AG09319 (cell line): ENCODE results near the gene CFAP53.
"Not testable (repeated sequence)": the region's sequence is repeated elsewhere in the genome, so short reads cannot be mapped to it uniquely, and the experiment has no call there.

Source experiments
- DNase-seq: peaks from one replicate; pipeline ENCODE4 v3.0.0-alpha.2; 2010; ENCODE audit warnings: low read depth; ENCODE audit errors: extremely low read depth
- TF ChIP-seq, protein P1 (sequence below): IDR thresholded peaks from 2 replicates; pipeline ENCODE4 v1.5.1; 2011; ENCODE audit warnings: low read depth, mild to moderate bottlenecking, inconsistent platforms, low read length, moderate library complexity

CFAP53 gene

DNA sequence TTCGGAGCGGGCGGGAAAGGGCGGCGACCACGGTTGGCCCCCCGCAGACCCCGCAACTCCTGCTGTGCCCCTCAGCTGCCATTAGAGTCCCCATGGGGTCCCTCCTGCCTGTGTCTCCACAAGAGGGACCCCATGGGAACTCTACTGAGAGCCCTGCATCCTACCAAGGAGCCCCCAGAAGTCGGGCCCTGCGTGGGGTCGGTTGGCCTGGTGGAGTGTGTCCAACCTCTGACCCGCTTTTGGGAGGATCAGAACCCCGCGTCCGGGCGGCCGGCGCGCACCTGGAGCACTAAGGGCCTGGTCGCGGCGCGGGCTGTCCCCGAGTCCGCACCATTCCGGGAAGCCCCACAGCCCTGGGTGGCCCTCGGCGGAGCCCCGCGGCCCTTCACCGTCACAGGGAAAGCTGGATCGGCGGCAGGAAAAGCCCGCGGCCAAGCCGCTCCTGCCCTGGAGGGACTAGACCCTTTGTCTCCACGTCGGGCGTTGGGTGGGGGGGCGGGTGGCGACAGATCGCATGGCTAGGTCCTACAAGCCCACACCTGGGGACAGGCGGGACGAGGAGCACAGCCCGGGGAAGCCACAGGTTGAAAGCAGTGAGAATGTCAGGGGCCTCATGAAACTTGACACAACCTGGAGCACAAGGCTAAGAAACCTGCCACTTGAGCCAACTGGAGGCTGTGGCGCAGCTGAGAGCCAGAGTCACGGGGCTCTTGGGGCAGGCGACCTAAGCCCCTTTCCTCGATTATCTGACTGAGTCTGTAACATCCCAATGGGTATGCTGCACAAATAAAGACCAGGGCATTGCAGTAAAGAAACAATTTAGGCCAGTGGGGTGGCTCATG is 32.4 kb upstream of the CFAP53 start:
- TF ChIP-seq, protein P1, sequence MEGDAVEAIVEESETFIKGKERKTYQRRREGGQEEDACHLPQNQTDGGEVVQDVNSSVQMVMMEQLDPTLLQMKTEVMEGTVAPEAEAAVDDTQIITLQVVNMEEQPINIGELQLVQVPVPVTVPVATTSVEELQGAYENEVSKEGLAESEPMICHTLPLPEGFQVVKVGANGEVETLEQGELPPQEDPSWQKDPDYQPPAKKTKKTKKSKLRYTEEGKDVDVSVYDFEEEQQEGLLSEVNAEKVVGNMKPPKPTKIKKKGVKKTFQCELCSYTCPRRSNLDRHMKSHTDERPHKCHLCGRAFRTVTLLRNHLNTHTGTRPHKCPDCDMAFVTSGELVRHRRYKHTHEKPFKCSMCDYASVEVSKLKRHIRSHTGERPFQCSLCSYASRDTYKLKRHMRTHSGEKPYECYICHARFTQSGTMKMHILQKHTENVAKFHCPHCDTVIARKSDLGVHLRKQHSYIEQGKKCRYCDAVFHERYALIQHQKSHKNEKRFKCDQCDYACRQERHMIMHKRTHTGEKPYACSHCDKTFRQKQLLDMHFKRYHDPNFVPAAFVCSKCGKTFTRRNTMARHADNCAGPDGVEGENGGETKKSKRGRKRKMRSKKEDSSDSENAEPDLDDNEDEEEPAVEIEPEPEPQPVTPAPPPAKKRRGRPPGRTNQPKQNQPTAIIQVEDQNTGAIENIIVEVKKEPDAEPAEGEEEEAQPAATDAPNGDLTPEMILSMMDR: no peak
- DNase-seq: no peak

DNA sequence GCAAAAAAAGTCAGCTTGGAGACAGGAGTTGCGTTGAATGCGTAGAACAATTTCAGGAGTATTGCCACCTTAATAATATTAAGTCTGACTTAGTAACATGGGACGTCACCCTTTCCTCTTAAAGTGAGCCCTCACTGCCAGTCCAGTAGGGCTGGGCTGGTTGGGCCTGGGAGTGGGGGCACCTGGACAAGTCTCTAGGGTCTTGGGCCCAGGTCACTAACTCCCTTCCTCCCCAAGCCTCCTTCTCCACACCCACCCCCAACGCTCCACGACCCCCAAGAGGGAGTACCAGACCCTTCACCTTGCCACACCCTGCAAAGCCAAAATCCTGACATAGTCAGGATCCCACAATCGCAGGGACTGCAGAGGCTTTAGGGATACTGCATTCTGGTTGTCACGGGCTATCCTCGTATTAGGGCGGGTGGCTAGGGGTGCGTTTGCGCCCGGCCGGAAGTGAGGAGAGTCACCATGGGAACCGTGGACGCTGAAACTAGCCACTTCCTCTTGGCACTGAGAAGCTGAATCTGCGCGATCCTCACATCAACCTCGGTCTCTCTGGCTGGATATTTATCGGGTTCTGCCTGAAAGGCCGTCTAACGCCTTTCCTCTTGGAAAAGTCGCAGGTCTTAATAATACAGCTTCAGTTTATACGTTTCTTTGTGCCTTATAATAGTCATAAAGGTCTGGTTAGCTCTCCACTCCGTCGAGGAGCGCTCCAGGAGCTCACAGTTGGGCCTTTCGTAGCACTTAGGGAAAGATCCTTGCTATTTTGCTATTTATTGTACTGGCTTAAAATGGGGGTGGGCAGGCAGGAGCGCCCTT is 31.5 kb upstream of the CFAP53 start:
- TF ChIP-seq, protein P1: no peak
- DNase-seq: no peak

DNA sequence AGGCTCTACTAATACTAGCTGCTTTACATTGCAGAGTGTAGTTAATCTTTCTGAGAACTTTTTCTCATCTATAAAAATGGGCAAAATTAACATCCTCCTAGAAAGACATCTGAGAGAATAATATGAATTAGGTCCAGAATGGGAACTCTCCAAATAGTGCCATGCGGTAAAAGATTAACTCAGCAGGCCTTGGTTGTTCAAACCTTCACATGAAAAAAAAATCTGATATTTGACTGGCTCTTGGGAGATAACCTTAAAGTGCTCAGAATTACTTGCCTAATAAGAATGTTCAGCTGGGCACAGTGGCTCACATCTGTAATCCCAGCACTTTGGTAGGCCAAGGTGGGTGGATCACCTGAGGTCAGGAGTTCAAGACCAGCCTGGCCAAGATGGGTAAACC is 26.7 kb upstream of the CFAP53 start:
- TF ChIP-seq, protein P1: no peak
- DNase-seq: no peak

DNA sequence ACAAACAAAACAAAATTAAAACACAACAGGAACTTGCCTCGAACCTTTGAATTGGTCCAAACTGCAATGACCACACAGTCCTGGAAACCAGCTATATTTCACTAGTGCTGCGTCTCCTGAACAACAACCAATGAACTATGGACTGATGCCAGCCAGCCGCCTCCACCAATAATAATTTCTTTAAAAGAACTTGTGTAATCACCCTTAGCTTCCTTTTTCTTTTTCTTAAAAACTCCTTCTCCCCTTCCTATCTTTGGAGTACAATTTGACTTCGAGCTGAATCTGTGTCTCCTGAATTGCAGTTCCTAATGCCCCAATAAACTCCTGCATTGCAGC is 22.8 kb upstream of the CFAP53 start:
- DNase-seq: no peak
- TF ChIP-seq, protein P1: no peak

DNA sequence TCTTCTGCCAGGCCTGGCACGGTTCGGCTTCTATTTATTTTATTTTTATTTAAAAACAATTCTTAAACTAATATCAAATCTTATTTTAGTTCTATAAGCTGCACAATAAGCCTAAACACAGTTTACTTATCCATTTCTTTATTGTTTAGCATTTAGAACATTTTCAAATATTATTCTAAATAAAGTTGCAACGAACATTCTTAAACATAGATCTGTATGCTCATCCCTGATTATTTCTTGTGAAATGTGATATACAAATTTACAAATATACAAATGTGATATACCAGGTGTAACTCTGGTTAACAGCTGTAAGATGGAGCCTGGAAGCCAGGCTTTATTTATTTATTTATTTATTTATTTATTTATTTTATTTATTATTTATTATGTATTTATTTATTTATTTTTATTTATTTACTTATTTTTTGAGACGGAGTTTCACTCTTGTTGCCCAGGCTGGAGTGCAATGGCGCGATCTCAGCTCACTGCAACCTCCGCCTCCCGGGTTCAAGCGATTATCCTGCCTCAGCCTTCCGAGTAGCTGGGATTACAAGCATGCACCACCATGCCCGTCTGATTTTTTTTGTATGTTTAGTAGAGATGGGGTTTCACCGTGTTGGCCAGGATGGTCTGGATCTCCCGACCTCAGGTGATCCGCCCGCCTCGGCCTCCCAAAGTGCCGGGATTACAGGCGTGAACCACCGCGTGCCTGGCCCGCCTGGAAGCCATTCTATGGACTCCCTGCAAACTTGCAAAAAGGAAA is 22.2 kb upstream of the CFAP53 start:
- DNase-seq: not testable (repeated sequence)

DNA sequence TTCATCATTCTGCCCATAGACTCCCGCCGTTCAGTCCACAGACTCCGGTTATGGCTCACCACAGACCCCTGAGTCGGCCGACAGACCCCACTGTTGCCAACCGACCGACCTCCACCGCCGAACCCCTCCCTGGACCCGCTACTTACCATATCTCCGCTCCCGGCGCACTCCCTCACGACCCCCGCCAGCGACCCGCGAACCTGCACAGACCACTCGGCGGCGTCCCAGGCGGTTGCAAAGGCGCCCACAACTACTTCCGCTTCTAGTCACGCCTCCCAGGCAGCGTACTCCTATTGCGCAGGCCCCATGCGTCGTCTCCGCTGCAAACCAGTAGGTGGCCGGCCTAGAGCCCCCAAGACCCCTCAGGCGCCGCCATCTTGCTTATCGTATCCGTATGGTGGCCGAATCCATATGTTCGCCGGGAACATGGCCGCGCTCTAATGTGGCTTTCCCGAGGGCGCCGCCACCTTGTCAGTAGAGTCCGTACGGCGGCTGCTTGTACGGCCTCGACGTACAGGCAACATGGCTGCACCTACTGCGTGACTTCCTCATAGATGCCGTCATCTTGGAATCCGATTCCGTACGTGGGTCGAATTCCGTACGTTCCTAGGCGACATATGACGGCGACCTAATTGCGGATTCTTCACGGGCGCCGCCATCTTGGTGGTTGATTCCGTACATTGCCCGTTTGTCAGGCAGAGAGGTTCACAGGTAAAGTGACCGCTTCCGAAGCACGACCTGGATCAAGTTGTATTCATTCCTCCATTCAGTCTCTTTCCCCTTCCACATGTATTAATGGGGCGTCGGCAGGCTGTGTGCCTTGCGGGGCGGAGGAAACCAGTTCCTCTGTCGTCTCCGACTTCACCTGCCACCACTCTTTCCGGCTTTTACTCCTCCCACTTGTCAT is 21.4 kb upstream of the CFAP53 start, which contains the start of gene CXXC1:
Gene CXXC1 (minus strand): TSS at position 252 of the 907 bp plus-strand sequence. CDS start 103 bp downstream, at position 149.
- DNase-seq: peak; percentile 99

More for the DNA sequence above, 21.4 kb upstream of the CFAP53 start, which contains the start of gene CXXC1:
- TF ChIP-seq, protein P1: peak; percentile 41
